Smooth muscle cell (in vitro differentiated cells): ENCODE measurements around the gene TAF9B. TPM values are rescaled to one million over a fixed set of nuclear protein-coding genes. Genes with fewer than 3 reads are reported as not detected.
"Not testable (repeated sequence)": the region's sequence is repeated elsewhere in the genome, so short reads cannot be mapped to it uniquely, and the experiment has no call there.

Experiments used
- DNase-seq: peaks from one replicate; lab custom pipeline; 2025; ENCODE audit not compliant: unreplicated experiment; lab: John Stamatoyannopoulos, UW
- H2AFZ ChIP-seq: fragments of 200-600 bp; sonication (generic); 2 replicates; pipeline ENCODE4 v1.6.0; 2016; ENCODE audit warnings: antibody characterized with exemption, low read depth, mild to moderate bottlenecking
- H3F3A ChIP-seq: fragments of 200-600 bp; sonication (generic); 2 replicates; pipeline ENCODE4 v1.6.0; 2017; ENCODE audit warnings: antibody characterized with exemption, low read depth
- H3K27ac ChIP-seq: fragments of 200-600 bp; sonication (generic); 2 replicates; pipeline ENCODE4 v1.5.1; 2016; ENCODE audit warnings: low read depth, mild to moderate bottlenecking
- H3K27me3 ChIP-seq: fragments of 200-600 bp; sonication (generic); 2 replicates; pipeline ENCODE4 v1.6.1; 2016; ENCODE audit warnings: low read depth, mild to moderate bottlenecking
- H3K36me3 ChIP-seq: fragments of 200-600 bp; sonication (generic); 2 replicates; pipeline ENCODE4 v1.5.1; 2016; ENCODE audit warnings: low read depth
- H3K4me1 ChIP-seq: fragments of 200-600 bp; sonication (generic); 2 replicates; pipeline ENCODE4 v1.5.1; 2016; ENCODE audit warnings: low read depth
- H3K4me2 ChIP-seq: fragments of 200-600 bp; sonication (generic); 2 replicates; pipeline ENCODE4 v1.6.0; 2016; ENCODE audit warnings: mild to moderate bottlenecking
- H3K4me3 ChIP-seq: fragments of 200-600 bp; sonication (generic); 2 replicates; pipeline ENCODE4 v1.5.1; 2016; ENCODE audit warnings: mild to moderate bottlenecking
- H3K79me2 ChIP-seq: fragments of 200-600 bp; sonication (generic); 2 replicates; pipeline ENCODE4 v1.6.0; 2016; ENCODE audit warnings: low read depth, mild to moderate bottlenecking
- H3K9ac ChIP-seq: fragments of 200-600 bp; sonication (generic); 2 replicates; pipeline ENCODE4 v1.6.0; 2016; ENCODE audit warnings: low read depth
- H3K9me3 ChIP-seq: fragments of 200-600 bp; sonication (generic); replicated peaks from 2 replicates; pipeline ENCODE4 v1.5.1; 2016; ENCODE audit warnings: low read depth
- H4K20me1 ChIP-seq: fragments of 200-600 bp; sonication (generic); 2 replicates; pipeline ENCODE4 v1.6.0; 2016; ENCODE audit warnings: low read depth
- CTCF ChIP-seq: fragments of 200-600 bp; sonication (generic); IDR thresholded peaks from 2 replicates; pipeline ENCODE4 v1.5.1; 2017; ENCODE audit warnings: borderline replicate concordance, mild to moderate bottlenecking, antibody characterized with exemption; ENCODE audit not compliant: insufficient read depth, poor library complexity, severe bottlenecking
- WGBS: methylation state at CpG from one replicate; pipeline ENCODE4 v1.1.7; 2016; ENCODE audit warnings: low lambda C conversion rate; 5-methylcytosine and 5-hydroxymethylcytosine counted together
- polyA plus RNA-seq: library from polyadenylated mRNA; unstranded; fragments of >200 nt; fragmentation: Nextera tagmentation; extraction: Ambion mirVana; gene quantifications from 2 replicates; pipeline ENCODE4 v1.2.1, GENCODE V29; 2016
- total RNA-seq: library from RNA; depleted of rRNA; stranded (reverse); fragments of >200 nt; gene quantifications from 2 replicates; pipeline ENCODE4 v1.2.3, GENCODE V29; 2014

The TAF9B gene
- total and polyA plus RNA-seq, 2 experiments from 2014 or later = 15.9 to 28.8 TPM

- DNase-seq = no peak
- H3K9ac ChIP-seq = no peak overlapping the region
These were observed 28.6 kb upstream of the TAF9B start for GRCh38 chrX:78168065-78168464.

GRCh38 chrX:78165425-78165824 is 26.0 kb upstream of the TAF9B start:
- 78% methylated on average over 1 of the region's 1 CpG for WGBS
- Histone ChIP-seq H3K4me3 (no peak overlapping the region), H3K27me3 (no peaks in the 10 kb centered on the region), H3K4me1 (no peaks in the 10 kb centered on the region), H3K9ac (no peak overlapping the region), H3K36me3 (no peaks in the 10 kb centered on the region), H4K20me1 (no peaks in the 10 kb centered on the region), H3K79me2 (no peaks in the 10 kb centered on the region), H3F3A (no peaks in the 10 kb centered on the region), H3K27ac (no peak overlapping the region), H3K9me3 (no peaks in the 10 kb centered on the region), H2AFZ (no peak overlapping the region), H3K4me2 (no peak overlapping the region)
- DNase-seq = no peak
- no peak for TF ChIP-seq CTCF

More at GRCh38 chrX:78168065-78168464, 28.6 kb upstream of the TAF9B start:
- no peaks in the 10 kb centered on the region for H4K20me1 ChIP-seq
- no peak overlapping the region for H2AFZ ChIP-seq
- no peaks in the 10 kb centered on the region for H3K9me3 ChIP-seq
- no peak overlapping the region for H3K4me3 ChIP-seq
- H3F3A ChIP-seq = no peaks in the 10 kb centered on the region
- no peaks in the 10 kb centered on the region for H3K27me3 ChIP-seq
- no peak for TF ChIP-seq CTCF
- no peak overlapping the region for H3K4me2 ChIP-seq
- H3K4me1 ChIP-seq = no peaks in the 10 kb centered on the region
- H3K79me2 ChIP-seq = no peaks in the 10 kb centered on the region
- H3K36me3 ChIP-seq = no peaks in the 10 kb centered on the region
- no peak overlapping the region for H3K27ac ChIP-seq

- H3K4me2 ChIP-seq, H3F3A ChIP-seq, H3K9me3 ChIP-seq, H3K27ac ChIP-seq, DNase-seq, H3K79me2 ChIP-seq, H3K9ac ChIP-seq, H4K20me1 ChIP-seq, H3K36me3 ChIP-seq, H2AFZ ChIP-seq, H3K27me3 ChIP-seq, H3K4me1 ChIP-seq, H3K4me3 ChIP-seq: not testable (repeated sequence)
- WGBS = 87% methylated on average over 4 of the region's 4 CpGs
These were observed 23.7 kb upstream of the TAF9B start for GRCh38 chrX:78163175-78163574.

GRCh38 chrX:78160711-78161110 is 21.3 kb upstream of the TAF9B start:
- not testable (repeated sequence) for H4K20me1 ChIP-seq, H3K9ac ChIP-seq, H3F3A ChIP-seq, H3K27me3 ChIP-seq, H3K4me1 ChIP-seq, H3K36me3 ChIP-seq, H3K79me2 ChIP-seq, H2AFZ ChIP-seq, H3K27ac ChIP-seq, DNase-seq, H3K9me3 ChIP-seq, H3K4me2 ChIP-seq, H3K4me3 ChIP-seq
- WGBS = 73% methylated on average over 4 of the region's 4 CpGs

- not testable (repeated sequence) for H3K36me3 ChIP-seq, H3K4me2 ChIP-seq, H3K79me2 ChIP-seq, H3K4me3 ChIP-seq, H4K20me1 ChIP-seq, H3K4me1 ChIP-seq, H3F3A ChIP-seq, H2AFZ ChIP-seq, H3K9me3 ChIP-seq, H3K27ac ChIP-seq, H3K9ac ChIP-seq, DNase-seq, H3K27me3 ChIP-seq
- WGBS = 73% methylated on average over 10 of the region's 10 CpGs
These were observed 18.4 kb upstream of the TAF9B start for GRCh38 chrX:78157846-78158245.

GRCh38 chrX:78157373-78157772 is 17.9 kb upstream of the TAF9B start:
- H3K4me2 ChIP-seq, H3K27ac ChIP-seq, H3K4me3 ChIP-seq, H3F3A ChIP-seq, H3K9me3 ChIP-seq, H3K79me2 ChIP-seq, DNase-seq, H2AFZ ChIP-seq, H3K4me1 ChIP-seq, H4K20me1 ChIP-seq, H3K36me3 ChIP-seq, H3K27me3 ChIP-seq, H3K9ac ChIP-seq: not testable (repeated sequence)
- WGBS = 87% methylated on average over 2 of the region's 2 CpGs

- H3K9ac ChIP-seq, H3K4me3 ChIP-seq, H3K27me3 ChIP-seq, H3K36me3 ChIP-seq, H3K9me3 ChIP-seq, H4K20me1 ChIP-seq, H3K79me2 ChIP-seq, DNase-seq, H3K4me1 ChIP-seq, H3K4me2 ChIP-seq, H3K27ac ChIP-seq, H3F3A ChIP-seq, H2AFZ ChIP-seq: not testable (repeated sequence)
- WGBS = 77% methylated on average over 5 of the region's 5 CpGs
These were observed 7.6 kb upstream of the TAF9B start for GRCh38 chrX:78147002-78147540.
